Measurements from ENCODE around the gene MMP25. TPM values are rescaled to one million over a fixed set of nuclear protein-coding genes. Genes with fewer than 3 reads are reported as not detected.

MMP25 gene, protein sequence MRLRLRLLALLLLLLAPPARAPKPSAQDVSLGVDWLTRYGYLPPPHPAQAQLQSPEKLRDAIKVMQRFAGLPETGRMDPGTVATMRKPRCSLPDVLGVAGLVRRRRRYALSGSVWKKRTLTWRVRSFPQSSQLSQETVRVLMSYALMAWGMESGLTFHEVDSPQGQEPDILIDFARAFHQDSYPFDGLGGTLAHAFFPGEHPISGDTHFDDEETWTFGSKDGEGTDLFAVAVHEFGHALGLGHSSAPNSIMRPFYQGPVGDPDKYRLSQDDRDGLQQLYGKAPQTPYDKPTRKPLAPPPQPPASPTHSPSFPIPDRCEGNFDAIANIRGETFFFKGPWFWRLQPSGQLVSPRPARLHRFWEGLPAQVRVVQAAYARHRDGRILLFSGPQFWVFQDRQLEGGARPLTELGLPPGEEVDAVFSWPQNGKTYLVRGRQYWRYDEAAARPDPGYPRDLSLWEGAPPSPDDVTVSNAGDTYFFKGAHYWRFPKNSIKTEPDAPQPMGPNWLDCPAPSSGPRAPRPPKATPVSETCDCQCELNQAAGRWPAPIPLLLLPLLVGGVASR
- total RNA-seq, result under 0.01 TPM in 1 of 2 replicates, not detected in the other

GRCh38 chr16:3045758-3046640 lies at the start of gene MMP25:
TSS of gene MMP25 (plus strand) at chr16:3046561. CDS start at chr16:3046918, 357 bp downstream.

DNA sequence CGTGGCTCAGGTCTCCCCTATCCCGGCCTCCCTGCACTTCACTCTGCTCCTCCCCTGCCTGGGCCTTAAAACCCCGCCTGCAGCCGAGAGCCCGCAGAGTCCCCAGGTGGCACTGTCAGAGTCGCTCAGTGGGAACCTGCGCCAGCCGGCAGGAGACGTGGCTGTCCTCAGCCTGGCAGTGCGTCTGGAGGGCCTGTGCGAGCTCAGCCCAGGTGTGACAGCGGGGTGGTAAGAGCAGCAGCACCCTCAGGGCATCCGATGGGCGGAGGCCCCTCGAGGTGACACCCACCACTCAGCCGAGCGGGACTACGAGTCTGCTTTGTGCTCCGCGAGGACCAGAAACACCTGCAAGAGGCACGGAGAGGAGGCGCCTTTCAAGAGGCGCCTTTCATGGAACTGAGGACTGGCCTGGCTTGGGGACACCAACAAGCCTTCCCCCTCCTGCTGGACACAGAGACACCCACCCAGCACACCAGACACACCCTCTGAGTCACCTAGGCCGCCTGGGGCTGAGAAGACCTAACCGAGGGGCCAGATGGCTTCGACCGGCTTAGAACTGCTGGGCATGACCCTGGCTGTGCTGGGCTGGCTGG lies 33.4 kb upstream of the MMP25 start, which contains the start of gene CLDN9:
TSS of gene CLDN9 (plus strand) at position 96 of the 593 bp plus-strand sequence. CDS start at position 536, 440 bp downstream.

DNA sequence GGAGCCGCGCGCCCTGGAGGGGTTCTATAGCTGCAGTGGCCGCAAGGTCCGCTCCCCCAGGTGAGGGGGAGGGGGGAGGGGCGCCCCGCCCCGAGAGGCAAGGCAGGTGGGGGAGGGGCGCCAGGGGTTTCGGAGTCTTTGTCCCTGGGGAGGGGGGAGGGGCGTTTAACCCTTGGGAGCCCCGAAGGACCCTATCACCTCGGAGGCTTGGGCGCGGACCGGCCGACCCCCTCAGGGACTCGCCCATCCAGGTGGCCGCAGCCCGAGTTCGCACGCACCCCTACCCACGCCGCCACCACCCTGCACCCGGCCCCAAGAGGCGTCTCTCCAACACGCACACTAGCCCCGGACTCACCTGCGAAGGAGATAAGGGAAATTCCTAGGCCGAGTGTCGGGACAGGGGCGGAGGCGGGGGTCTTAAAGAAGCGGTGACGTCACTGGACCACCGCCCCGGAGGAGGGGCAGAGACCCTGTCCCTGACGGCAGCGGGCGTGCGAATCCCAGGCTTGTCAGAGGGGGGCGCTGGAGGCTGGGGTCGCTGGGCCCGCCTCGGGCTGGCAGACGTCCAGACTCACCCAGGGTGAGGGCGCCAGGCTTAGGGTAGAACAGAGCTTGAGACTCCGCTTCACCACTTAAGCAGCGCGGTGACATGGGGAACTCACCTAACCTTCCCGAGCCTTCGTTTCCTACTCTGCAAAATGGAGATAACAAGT lies 28.4 kb upstream of the MMP25 start, which contains the start of gene CLDN6:
TSS of gene CLDN6 (minus strand) at position 390 of the 713 bp plus-strand sequence. CDS start 2,162 bp downstream, outside the sequence.

GRCh38 chr16:3020247-3020603 lies 26.1 kb upstream of the MMP25 start, which contains the start of gene TNFRSF12A:
TSS of gene TNFRSF12A (plus strand) at chr16:3020368. CDS start at chr16:3020398, 30 bp downstream.

DNA sequence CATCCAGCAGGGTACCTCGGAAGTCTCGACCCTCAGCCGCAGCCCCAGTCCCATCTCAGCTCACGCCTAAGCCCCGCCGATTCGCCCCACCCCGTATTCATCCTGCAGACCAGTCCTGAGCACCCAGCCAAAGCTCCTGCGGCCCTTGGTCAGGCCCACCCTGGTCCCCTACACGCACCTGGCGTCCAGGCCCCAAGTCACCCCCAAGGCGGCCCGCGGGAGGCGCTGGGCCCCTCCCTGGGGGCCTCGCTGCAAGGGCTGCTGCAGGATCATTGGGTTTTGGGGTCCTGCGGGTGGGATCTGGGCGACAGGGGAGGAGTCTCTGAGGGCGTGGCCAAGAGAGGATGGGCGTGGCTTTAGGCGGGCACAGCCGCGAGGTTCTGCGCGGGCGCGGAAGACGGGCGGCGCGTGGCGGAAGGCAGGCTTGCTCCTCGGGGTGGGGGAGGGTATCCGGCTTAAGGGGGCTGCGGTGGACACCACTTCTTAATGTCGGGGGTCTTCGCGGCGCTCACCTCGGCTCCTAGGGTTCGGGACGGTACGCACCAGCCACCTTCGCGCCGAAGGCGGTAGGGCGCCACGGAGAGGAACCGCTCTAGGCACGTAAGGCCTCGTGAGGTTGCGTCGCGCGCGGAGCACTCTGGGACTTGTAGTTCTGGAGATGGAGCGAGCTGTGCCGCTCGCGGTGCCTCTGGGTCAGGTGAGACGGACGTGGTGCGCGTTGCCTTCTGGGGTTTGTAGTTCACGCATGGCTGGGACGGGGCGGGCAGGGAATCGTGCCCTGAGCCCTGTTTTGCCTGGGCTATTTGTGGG lies 22.5 kb upstream of the MMP25 start, which contains the start of the genes HCFC1R1 and THOC6:
TSS of gene HCFC1R1 (minus strand) at position 274 of the 810 bp plus-strand sequence. CDS start at position 273, 1 bp downstream.
TSS of gene THOC6 (plus strand) at position 367 of the 810 bp plus-strand sequence. CDS start at position 659, 292 bp downstream.

DNA sequence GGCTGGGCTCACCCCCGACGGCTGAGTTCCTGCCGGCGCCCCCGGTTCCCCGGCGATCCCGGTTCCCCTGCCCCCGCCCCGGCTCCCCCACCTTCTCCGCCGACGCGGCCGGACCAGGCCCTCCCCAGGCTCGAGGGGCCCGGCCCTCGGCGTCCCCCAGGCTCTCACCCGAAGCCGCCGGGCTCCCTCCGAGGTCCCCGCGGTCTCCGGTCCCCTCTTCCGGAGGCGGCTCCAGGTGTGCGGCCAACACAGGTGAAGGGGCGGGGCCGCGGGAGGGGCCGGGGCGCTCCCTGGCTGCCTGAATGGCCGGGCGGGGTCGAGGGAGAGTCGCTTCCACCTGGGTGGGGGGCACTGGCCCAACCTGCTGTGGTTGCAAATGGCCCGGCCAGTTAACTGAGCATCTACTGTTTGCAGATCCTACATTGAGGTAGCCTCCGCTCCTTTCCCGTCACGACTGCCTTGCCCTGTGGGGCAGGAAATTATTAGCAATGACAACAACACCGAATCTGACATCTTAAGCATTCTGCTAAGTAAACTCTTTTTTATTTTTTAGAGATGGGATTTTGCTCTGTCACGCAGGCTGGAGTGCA lies 9.5 kb upstream of the MMP25 start, which contains the start of gene BICDL2:
TSS of gene BICDL2 (minus strand) at position 219 of the 590 bp plus-strand sequence. CDS start 1,448 bp downstream, outside the sequence.

DNA sequence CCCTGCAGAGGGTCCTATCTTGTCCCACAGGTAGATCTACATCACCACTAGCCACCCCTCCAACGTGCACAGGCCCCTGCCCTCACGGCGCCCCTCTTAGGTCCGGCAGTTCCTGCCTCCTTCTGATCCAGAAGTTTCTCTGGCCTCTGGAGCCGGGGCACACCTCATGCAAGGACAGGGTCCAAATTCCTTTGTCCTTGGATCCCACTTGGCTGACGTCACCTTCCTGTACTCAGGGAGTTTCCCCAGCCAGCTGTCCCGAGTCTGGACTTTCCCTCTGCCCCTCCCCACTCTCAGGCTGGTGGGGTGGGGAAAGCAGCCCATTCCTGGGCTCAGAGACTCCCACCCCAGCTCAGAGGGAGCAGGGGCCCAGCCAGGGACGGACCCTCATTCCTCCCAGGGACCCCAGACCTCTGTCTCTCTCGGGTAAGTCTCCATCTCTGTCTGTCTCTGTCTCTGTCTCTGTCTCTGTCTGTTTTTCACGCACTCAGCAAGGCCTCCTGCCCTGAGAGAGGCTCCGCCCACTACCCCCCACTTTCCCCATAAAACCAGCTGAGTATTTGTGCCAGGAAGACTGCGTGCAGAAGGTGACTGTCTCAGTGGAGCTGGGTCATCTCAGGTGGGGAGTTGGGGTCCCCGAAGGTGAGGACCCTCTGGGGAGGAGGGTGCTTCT lies 18.8 kb downstream of the MMP25 start, which contains the start of gene IL32:
TSS of gene IL32 (plus strand) at position 572 of the 673 bp plus-strand sequence. CDS start 172 bp downstream, outside the sequence.

DNA sequence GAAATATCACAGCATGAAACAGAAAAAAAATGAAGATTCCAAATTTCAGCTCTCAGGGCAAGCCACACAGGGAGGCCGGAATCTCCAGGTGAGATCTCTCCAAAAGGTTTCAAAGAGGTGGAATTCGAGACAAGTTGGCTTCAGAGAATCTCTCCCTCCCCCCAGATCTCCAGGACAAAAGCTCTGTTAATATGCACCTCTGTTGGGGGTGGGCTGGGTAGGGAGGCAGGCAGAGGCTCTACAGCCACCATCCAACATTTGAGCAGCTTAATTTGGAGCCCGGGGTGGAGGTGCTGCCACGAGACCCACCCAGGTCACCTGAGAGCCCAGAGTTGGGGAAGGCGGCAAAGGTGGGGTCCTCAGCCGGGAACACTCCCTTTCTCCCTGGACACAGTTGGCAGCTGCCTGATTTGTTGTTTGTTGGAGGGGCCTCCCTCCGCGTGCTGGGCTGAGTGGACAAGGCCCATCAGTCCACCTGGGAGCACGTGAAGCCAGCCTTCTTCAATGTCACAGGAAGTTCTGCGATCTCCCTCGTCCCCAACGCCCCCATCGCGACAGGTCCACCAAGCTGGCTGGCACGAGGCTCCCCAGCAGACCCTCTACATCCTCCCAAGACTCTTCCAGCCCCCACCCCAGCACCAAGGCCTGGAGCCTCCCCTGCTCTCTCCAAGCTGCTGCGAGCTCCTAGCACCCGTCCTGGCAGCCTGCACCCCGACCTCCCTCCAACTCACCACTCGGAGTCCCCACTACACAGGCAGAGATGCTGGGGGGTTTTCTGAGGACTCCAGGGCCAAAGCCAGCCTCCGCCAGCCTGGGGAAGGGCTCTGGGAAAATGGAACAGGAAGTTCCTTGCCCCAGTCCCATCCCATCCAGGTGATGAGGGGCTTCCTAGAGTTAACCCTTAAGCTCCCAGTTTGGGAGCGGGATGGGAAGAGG lies 52.4 kb downstream of the MMP25 start, which contains the start of gene ZSCAN10:
TSS of gene ZSCAN10 (minus strand) at position 836 of the 936 bp plus-strand sequence. CDS start 6,357 bp downstream, outside the sequence.

Other genes starting within 250 kb of the MMP25 start
- not detected in 2 replicates for gene PRSS41, start 248.1 kb upstream of the MMP25 start, total RNA-seq
- 0.55 TPM in 1 of 2 replicates, not detected in the other for gene PRSS21, start 229.3 kb upstream of the MMP25 start, total RNA-seq
- 0.18 and 1.3 TPM in 2 replicates for gene ZG16B, start 216.3 kb upstream of the MMP25 start, total RNA-seq
- gene PRSS22, start 188.4 kb upstream of the MMP25 start, total RNA-seq, result not detected in 2 replicates
- gene FLYWCH2, start 163.3 kb upstream of the MMP25 start, total RNA-seq, result 72.2 and 88.2 TPM in 2 replicates
- 36.4 and 42.5 TPM in 2 replicates for gene FLYWCH1, start 134.6 kb upstream of the MMP25 start, total RNA-seq
- gene KREMEN2, start 82.3 kb upstream of the MMP25 start, total RNA-seq, result not detected in 2 replicates
- gene PAQR4, start 77.2 kb upstream of the MMP25 start, total RNA-seq, result 0.55 and 0.85 TPM in 2 replicates
- gene PKMYT1, start 66.1 kb upstream of the MMP25 start, total RNA-seq, result 0.28 and 0.46 TPM in 2 replicates
- not detected in 2 replicates for gene CLDN9, start 33.6 kb upstream of the MMP25 start, total RNA-seq
- not detected in 2 replicates for gene CLDN6, start 28.4 kb upstream of the MMP25 start, total RNA-seq
- gene TNFRSF12A, start 26.2 kb upstream of the MMP25 start, total RNA-seq, result 99.8 and 151 TPM in 2 replicates
- 19.9 and 26.3 TPM in 2 replicates for gene HCFC1R1, start 22.6 kb upstream of the MMP25 start, total RNA-seq
- 22.9 and 29.1 TPM in 2 replicates for gene THOC6, start 22.5 kb upstream of the MMP25 start, total RNA-seq
- gene BICDL2, start 9.6 kb upstream of the MMP25 start, total RNA-seq, result under 0.01 and 0.37 TPM in 2 replicates
- gene IL32, start 19.1 kb downstream of the MMP25 start, total RNA-seq, result 2.1 and 8.2 TPM in 2 replicates
- not detected in 2 replicates for gene ZSCAN10, start 52.7 kb downstream of the MMP25 start, total RNA-seq
- 11.8 and 12.8 TPM in 2 replicates for gene ZNF205, start 66.0 kb downstream of the MMP25 start, total RNA-seq
- gene ZNF213, start 88.5 kb downstream of the MMP25 start, total RNA-seq, result 2.6 and 3.5 TPM in 2 replicates
- not detected in 2 replicates for gene OR1F1, start 141.6 kb downstream of the MMP25 start, total RNA-seq
- gene ZNF200, start 188.6 kb downstream of the MMP25 start, total RNA-seq, result 6.5 and 7.4 TPM in 2 replicates
- under 0.01 and 0.14 TPM in 2 replicates for gene MEFV, start 210.1 kb downstream of the MMP25 start, total RNA-seq
- 33.6 and 34.8 TPM in 2 replicates for gene ZNF263, start 236.9 kb downstream of the MMP25 start, total RNA-seq